SK-N-SH treated with all-trans-retinoic acid at 6 μM for 48 hours (cell line): ENCODE data around the gene OSCP1.

Source experiments
- ARNTL ChIP-seq: fragments of 450-650 bp; formaldehyde crosslinking; IDR thresholded peaks from 2 replicates; pipeline ENCODE4 v1.5.0; 2020; ENCODE audit warnings: low read depth, mild to moderate bottlenecking, moderate library complexity, borderline replicate concordance
- BACH2 ChIP-seq: fragments of 250-450 bp; sonication (Bioruptor Pico); IDR thresholded peaks from 2 replicates; pipeline ENCODE4 v1.9.0; 2021; ENCODE audit warnings: mild to moderate bottlenecking, borderline replicate concordance
- GLIS3 ChIP-seq: fragments of 250-450 bp; sonication (Bioruptor Pico); IDR thresholded peaks from 2 replicates; pipeline ENCODE4 v1.5.0; 2020; ENCODE audit warnings: mild to moderate bottlenecking, moderate library complexity
- ISL1 ChIP-seq: fragments of 250-450 bp; sonication (Bioruptor Pico); IDR thresholded peaks from 2 replicates; pipeline ENCODE4 v2.1.2; 2022; ENCODE audit warnings: mild to moderate bottlenecking, moderate library complexity
- SNAI2 ChIP-seq: fragments of 250-450 bp; sonication (Bioruptor Pico); IDR thresholded peaks from 2 replicates; pipeline ENCODE4 v1.5.0; 2020; ENCODE audit warnings: mild to moderate bottlenecking, moderate library complexity
- TCF4 ChIP-seq: fragments of 250-450 bp; sonication (Bioruptor Pico); IDR thresholded peaks from 2 replicates; pipeline ENCODE4 v1.8.0; 2021; ENCODE audit warnings: mild to moderate bottlenecking, moderate library complexity, borderline replicate concordance
- TOX ChIP-seq: fragments of 250-450 bp; sonication (Bioruptor Pico); IDR thresholded peaks from 2 replicates; pipeline ENCODE4 v1.8.0; 2021; ENCODE audit warnings: mild to moderate bottlenecking, moderate library complexity, borderline replicate concordance
- ZFP30 ChIP-seq: fragments of 450-650 bp; formaldehyde crosslinking; IDR thresholded peaks from 2 replicates; pipeline ENCODE4 v1.5.0; 2022; ENCODE audit warnings: mild to moderate bottlenecking, moderate library complexity
- ZNF565 ChIP-seq: fragments of 450-650 bp; formaldehyde crosslinking; conservative IDR thresholded peaks from 2 replicates; pipeline ENCODE4 v1.5.0; 2020; ENCODE audit warnings: low read depth, mild to moderate bottlenecking, moderate library complexity
- ZNF70 ChIP-seq: fragments of 450-650 bp; formaldehyde crosslinking; IDR thresholded peaks from 2 replicates; pipeline ENCODE4 v1.5.0; 2020; ENCODE audit warnings: mild to moderate bottlenecking, moderate library complexity
- ZNF8 ChIP-seq: fragments of 450-650 bp; formaldehyde crosslinking; IDR thresholded peaks from 2 replicates; pipeline ENCODE4 v1.5.0; 2020; ENCODE audit warnings: mild to moderate bottlenecking, moderate library complexity
- TF ChIP-seq, protein P1 (sequence below): fragments of 250-450 bp; sonication (Bioruptor Pico); IDR thresholded peaks from 2 replicates; pipeline ENCODE4 v1.5.1; 2021; ENCODE audit warnings: mild to moderate bottlenecking, moderate library complexity
- TF ChIP-seq, protein P2 (sequence below): fragments of 250-450 bp; sonication (Bioruptor Pico); IDR thresholded peaks from 2 replicates; pipeline ENCODE4 v1.5.1; 2020; ENCODE audit warnings: low read depth, mild to moderate bottlenecking, moderate library complexity
- TF ChIP-seq, protein P3 (sequence below): fragments of 250-450 bp; sonication (Bioruptor Pico); IDR thresholded peaks from 2 replicates; pipeline ENCODE4 v1.8.0; 2020; ENCODE audit warnings: mild to moderate bottlenecking, moderate library complexity, borderline replicate concordance

DNA sequence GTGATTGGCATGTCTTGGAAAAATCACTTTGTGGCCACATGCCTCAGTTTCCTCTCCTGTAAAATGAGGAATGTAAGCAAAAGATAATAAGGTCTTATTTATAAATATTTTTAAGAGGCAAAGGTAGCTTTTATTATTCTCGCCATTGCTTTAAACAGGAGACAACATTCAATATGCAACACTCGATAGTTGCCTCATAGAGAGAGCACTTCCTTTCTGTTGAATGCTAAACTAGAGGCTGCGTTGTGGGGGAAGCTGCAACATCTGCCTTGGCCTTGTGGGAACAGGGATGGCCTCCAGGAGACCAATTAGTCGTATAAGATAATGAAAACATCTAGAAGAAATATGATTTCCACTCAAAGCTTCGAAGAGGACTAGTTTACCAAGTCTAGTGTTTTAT, 3.5 kb downstream of the OSCP1 start:
- TF ChIP-seq ZNF8 (CRISPR knock-in tag) = no peak
- TF ChIP-seq, protein P1, sequence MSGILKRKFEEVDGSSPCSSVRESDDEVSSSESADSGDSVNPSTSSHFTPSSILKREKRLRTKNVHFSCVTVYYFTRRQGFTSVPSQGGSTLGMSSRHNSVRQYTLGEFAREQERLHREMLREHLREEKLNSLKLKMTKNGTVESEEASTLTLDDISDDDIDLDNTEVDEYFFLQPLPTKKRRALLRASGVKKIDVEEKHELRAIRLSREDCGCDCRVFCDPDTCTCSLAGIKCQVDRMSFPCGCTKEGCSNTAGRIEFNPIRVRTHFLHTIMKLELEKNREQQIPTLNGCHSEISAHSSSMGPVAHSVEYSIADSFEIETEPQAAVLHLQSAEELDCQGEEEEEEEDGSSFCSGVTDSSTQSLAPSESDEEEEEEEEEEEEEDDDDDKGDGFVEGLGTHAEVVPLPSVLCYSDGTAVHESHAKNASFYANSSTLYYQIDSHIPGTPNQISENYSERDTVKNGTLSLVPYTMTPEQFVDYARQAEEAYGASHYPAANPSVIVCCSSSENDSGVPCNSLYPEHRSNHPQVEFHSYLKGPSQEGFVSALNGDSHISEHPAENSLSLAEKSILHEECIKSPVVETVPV (CRISPR knock-in tag) = no peak
- TF ChIP-seq TCF4 (CRISPR knock-in tag) = no peak
- TF ChIP-seq, protein P2, sequence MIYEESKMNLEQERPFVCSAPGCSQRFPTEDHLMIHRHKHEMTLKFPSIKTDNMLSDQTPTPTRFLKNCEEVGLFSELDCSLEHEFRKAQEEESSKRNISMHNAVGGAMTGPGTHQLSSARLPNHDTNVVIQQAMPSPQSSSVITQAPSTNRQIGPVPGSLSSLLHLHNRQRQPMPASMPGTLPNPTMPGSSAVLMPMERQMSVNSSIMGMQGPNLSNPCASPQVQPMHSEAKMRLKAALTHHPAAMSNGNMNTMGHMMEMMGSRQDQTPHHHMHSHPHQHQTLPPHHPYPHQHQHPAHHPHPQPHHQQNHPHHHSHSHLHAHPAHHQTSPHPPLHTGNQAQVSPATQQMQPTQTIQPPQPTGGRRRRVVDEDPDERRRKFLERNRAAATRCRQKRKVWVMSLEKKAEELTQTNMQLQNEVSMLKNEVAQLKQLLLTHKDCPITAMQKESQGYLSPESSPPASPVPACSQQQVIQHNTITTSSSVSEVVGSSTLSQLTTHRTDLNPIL (CRISPR knock-in tag) = no peak
- no peak for TF ChIP-seq ISL1 (CRISPR knock-in tag)
- no peak for TF ChIP-seq ZNF565 (CRISPR knock-in tag)
- no peak for TF ChIP-seq ZNF70
- no peak for TF ChIP-seq TOX (CRISPR knock-in tag)
- no peak for TF ChIP-seq SNAI2
- TF ChIP-seq BACH2 = no peak
- TF ChIP-seq, protein P3, sequence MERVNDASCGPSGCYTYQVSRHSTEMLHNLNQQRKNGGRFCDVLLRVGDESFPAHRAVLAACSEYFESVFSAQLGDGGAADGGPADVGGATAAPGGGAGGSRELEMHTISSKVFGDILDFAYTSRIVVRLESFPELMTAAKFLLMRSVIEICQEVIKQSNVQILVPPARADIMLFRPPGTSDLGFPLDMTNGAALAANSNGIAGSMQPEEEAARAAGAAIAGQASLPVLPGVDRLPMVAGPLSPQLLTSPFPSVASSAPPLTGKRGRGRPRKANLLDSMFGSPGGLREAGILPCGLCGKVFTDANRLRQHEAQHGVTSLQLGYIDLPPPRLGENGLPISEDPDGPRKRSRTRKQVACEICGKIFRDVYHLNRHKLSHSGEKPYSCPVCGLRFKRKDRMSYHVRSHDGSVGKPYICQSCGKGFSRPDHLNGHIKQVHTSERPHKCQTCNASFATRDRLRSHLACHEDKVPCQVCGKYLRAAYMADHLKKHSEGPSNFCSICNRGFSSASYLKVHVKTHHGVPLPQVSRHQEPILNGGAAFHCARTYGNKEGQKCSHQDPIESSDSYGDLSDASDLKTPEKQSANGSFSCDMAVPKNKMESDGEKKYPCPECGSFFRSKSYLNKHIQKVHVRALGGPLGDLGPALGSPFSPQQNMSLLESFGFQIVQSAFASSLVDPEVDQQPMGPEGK = no peak
- TF ChIP-seq ARNTL (CRISPR knock-in tag) = no peak
- TF ChIP-seq GLIS3 = no peak
- TF ChIP-seq ZFP30 (CRISPR knock-in tag) = no peak
